Tongue (tissue), 2 donors: Measurements from ENCODE around the gene KRTAP10-8. TPM values are rescaled to one million over a fixed set of nuclear protein-coding genes. Genes with fewer than 3 reads are reported as not detected.
"Not testable (repeated sequence)": the region's sequence is repeated elsewhere in the genome, so short reads cannot be mapped to it uniquely, and the experiment has no call there.

Experiments
- DNase-seq: peaks from one replicate; pipeline ENCODE4 v3.0.0-alpha.2; 2015
- total RNA-seq: library from RNA; depleted of rRNA; stranded (reverse); fragments of >200 nt; gene quantifications from one replicate; pipeline ENCODE4 v1.2.3, GENCODE V29; 2014

KRTAP10-8 gene
- total RNA-seq, 1 donor from 2014 or later = not detected

DNA sequence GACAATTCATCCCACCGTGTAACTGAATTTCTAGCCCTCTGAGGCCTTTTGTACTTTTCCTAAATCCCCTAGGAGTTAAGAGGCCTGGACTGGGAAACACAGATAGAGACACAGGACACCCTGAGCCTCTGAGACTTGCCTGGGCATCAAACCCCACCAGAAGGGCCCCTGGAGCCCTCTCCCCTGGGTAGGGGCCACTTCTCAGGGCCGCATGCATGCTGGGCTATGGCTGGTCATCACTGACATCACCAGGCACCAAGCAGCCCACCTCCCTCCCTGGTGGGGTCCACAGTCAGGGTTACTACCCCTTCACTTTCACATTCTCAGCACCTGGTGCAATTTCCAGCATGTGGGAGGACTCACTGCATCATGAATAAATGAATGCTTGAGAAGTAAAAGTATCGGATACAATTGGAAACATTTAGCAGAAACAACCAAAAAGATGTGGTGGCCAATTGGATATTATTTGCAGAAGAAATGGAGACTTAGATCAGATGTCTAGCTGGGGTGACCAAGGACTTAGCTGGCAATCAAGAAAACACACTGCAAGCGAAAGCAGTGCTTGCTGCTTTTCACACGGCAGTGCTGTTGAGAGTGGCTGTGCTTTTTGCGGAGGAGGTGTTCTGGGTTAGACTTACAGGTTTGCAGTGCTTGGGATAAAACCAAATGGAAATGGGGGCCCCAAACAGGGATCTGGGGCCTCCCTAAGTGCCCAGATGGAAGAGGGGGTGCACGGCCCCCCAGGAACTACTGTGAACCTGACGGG lies 12.4 kb upstream of the KRTAP10-8 start:
- DNase-seq = no peak

DNA sequence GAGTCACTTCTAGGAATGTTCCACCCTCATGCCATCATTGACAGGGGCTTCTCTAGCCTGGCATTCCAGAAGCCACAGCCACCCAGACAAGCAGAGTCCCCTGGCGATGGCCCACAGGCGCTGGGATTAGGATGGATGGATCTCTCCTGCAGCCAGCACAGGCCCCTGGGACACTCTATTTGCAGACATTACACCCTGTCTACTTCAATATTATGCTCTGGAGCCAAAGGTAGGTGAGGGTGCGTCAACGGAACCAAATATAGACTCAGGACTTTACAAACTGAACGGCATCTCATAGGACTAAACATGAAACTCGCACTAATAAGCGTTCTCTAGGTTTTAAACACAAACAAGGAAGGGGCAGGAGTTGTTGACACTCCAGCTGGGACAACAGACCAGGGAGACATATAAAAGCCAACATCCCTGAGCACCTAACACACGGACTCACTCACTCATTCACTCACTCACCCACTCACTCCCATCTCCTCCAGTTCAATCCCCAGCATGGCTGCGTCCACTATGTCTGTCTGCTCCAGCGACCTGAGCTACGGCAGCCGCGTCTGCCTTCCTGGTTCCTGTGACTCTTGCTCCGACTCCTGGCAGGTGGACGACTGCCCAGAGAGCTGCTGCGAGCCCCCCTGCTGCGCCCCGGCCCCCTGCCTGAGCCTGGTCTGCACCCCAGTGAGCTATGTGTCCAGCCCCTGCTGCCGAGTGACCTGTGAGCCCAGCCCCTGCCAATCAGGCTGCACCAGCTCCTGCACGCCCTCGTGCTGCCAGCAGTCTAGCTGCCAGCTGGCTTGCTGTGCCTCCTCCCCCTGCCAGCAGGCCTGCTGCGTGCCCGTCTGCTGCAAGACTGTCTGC lies 11.5 kb upstream of the KRTAP10-8 start, which contains the start of gene KRTAP10-7:
KRTAP10-7 (plus strand) TSS at position 480 of the 861 bp plus-strand sequence; CDS start at position 505, 25 bp downstream.
- not testable (repeated sequence) for DNase-seq

DNA sequence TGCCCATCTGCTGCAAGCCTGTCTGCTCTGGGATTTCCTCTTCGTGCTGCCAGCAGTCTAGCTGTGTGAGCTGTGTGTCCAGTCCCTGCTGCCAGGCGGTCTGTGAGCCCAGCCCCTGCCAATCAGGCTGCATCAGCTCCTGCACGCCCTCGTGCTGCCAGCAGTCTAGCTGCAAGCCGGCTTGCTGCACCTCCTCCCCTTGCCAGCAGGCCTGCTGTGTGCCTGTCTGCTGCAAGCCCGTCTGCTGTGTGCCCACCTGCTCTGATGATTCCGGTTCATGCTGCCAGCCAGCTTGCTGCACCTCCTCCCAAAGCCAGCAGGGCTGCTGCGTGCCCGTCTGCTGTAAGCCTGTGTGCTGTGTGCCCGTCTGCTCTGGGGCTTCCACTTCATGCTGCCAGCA lies 10.8 kb upstream of the KRTAP10-8 start:
- DNase-seq = not testable (repeated sequence)

DNA sequence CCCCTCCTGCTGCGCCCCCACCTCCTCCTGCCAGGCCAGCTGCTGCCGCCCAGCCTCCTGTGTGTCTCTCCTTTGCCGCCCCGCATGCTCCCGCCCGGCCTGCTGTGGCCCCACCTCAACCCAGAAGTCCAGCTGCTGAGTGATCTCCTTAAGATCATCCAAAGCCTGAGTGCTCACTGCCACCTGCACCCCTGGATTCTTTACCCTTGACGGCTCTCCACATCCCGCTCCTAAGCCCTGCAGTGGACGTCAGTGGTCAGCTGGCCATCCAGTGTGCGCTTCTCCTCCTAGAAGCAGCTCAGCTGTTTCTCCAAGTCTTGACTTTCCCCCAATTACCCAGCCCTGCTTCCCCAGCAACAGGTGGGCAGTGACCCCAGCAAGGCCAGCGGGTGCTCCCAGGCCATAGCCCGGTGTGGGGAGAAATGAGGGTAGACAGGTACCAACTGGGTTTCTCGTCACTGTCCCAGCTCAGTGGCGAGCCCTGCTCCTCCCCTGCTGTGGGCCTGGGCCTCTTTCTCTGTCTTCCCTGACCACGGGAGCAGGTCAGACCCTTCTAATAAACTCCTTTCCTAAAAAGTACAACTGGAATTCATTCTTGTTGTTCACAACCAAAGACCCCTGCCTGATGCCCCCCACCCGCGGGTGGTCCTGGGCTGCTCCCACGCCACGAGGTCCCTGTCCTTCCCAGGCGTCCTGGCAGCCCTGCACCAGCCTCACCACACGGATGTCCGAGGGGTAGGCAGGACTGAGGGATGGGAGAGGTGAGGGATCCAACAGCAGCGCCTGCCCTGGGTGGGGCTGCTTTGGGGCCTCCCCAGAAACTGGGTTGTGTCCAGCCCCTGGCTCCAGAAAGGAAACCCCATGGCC lies 10.1 kb upstream of the KRTAP10-8 start:
- no peak for DNase-seq

DNA sequence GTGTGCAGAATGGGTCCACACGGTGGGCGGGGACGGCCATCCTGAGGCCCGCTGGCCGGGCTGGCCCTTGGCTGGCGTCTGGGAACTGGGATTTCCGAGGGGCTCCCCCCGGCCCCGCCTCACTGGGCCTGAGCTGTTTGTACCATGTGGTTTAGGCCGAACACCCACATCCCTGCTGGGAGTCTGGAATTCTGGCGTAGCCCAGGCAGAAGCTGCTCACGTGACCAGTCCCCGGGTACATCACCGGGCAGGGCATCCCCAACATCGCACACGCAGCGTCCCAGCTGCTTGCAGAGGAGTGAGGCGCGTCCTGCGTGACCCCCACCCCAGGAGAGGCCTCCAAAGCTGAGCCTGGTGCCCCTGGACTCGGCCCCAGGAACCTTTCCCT lies 9.4 kb upstream of the KRTAP10-8 start:
- no peak for DNase-seq

DNA sequence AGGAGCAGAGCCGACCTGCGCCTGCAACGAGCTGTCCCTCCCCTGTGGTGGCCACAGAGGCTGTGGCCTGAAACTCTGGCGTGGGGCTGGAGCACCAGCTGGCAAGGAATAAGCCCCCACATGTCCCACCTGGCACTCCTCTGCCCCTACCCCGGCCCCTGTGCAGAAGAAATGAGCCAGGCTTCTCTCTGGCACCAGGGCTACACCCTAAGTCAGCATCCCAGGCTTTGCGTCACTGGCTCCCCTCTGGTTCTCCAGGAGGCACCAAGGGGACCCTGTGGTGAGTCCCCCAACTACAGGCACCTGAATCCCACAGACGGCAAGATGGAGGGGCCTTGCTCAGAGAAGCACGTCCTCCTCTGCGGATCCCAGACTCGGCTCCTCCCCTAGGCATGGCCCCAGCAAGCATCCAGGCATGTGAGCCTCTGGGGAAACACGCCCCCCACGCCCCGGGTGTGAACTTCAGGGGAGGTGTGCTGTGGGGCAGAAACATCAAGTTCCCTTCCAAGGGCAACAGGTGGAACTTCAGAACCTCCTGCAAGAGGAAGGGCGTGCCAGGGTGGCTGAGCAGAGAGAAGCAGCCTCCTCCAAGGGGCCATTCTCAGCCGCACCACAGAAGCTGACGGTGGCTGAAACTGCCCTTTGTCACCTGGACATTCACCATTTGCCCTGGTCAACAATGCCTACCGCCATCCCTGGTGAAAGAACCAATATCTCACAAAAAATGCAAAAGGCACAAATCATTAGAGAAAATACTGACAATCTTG lies 8.6 kb upstream of the KRTAP10-8 start:
- no peak for DNase-seq

DNA sequence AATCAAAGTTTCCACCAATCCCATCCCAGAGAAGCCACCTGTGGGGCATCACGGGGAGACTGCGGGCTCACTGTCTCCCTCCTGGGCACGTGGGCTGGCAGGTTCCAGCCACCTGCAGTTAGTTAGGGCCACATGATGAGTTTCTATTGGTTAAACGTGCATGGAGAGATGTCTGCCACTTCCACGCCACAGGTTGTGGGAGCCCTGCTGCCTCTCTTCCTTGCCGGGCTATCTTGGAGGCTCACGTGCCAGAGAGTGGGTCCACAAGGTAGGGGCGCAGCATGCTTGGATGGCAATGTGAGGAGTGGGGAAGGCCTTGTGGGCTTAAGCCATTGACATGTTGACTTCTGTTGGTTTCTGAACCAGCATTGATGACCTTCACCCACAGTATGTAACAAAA lies 8.0 kb upstream of the KRTAP10-8 start:
- no peak for DNase-seq

DNA sequence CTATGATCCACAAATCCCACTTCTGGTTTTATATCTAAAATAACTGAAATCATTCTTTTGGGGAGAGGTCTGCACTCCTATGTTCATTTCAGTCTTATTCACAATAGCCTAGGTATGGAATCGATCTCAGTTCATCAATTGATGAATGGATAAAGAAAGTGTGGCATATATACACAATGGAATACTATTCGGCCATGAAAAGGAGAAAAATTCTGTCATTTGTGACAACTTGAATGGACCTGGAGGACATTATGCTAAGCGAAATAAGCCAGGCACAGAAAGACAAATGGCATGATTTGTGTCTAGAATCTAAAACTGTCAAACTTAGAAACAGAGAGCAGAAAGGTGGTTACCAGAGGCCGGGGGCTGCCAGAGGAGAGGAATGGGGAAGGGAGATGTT lies 5.4 kb upstream of the KRTAP10-8 start:
- no peak for DNase-seq

DNA sequence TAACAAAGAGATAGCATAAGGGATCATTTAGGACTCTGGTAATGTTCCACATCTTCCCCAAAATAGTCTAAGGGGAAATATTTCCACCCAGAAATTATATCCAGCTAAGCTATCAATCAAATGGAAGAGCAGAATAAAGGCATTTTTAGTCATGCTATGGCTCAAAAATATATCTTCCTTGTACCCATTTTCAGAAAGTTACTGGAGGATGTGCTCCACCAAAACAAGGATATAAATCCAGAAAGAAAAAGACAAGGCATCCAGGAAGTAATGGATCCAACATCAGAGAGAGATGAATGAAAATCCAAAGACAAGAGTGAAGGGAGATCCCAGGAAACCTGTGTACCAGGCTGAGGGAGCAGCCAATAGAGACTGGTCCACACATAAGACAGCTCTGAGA lies 2.7 kb upstream of the KRTAP10-8 start:
- DNase-seq = no peak

DNA sequence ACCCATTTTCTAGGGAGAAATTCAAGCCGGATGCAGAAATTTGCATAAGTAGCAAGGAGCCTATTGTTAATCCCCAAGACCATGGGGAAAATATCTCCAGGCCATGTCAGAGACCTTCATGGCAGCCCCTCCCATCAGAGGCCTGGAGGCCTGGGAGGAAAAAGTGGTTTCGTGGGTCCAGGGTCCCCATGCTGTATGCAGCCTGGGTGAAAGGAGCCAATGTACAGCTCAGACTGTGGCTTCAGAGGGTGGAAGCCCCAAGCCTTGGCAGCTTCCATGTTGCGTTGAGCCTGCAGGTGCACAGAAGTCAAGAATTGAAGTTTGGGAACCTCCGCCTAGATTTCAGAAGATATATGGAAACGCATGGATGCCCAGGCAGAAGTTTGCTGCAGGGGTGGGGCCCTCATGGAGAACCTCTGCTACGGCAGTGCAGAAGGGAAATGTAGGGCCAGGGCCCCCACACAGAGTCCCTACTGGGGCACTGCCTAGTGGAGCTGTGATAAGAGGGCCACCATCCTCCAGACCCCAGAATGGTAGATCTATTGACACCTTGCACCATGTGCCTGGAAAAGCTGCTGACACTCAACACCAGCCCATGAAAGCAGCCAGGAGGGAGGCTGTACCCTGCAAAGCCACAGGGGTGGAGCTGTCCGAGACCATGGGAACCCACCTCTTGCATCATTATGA lies 1.6 kb upstream of the KRTAP10-8 start:
- not testable (repeated sequence) for DNase-seq

DNA sequence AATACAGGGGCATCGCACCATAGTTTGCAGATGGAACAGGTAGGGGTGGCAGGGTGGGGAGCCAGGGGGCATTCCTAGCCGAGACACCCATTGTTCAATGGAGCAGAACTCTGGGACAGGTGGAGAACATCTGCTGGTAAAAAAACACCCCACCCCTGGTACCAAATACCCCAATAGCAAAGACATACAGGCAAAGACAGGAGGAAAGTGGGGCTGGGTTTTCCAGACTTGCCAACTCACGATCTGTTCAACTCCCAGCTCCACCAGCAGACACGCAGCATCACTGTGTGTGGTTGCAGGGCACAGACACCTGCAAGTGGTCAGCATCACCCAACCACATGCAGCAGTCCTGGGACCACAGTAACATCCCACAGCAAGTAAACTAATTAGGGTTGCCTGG lies 328 bp upstream of the KRTAP10-8 start:
- DNase-seq = no peak

DNA sequence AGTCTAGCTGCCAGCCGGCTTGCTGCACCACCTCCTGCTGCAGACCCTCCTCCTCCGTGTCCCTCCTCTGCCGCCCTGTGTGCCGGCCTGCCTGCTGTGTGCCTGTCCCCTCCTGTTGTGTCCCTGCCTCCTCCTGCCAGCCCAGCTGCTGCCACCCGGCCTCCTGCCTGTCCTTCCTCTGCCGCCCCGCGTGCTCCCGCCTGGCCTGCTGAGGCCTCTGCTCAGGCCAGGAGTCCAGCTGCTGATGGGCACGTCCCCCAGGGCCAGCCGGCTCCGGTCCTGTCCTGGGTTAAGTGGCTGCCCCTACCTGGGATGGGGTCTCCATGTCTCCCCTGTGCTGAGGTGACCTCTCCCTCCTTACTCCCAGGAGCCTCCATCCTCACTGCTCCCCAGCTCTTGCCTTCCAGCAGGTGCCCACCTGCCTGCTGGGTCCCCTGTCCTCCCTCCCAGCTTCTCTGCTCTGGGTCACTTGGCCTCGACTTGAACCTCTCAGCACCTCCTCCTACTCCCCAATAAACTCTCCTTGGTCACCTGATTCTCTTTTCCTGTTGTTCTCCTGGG lies 870 bp downstream of the KRTAP10-8 start:
- DNase-seq = no peak

DNA sequence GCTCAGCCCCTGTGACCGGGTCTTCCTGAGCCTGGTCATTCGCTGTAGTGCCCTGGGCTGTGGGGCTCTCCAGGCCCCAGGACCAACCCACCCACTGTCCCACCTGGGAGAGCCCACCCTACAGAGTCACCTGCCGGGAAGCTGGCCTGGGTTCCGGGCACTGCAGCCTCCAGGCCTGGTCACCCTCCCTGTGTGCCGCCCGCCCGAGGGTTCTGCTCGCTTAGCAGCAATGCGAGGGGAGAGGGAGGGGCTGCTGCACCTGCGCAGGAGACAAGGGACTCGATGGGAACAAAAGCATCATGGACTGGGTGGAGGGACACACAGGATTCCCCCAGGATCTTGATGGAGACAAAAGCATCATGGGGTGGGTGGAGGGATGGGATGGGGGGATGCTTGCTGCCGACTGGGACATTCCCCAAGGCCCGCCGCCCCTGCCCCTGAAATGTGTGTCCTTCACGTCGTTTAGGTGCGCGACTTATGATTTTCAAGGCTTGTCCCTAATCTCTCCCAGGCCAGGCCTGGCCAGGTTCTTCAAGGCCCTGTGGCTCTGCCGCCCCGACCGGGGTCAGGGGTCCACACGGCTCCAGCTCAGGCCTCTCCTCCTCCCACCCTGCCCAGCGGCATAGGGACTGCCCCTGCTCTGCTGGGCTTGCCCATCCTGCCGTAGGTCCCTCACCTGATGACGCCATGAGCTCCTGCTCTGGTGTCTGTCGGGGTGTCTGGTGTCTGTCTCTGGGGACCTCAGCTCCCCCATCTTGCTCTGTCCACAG lies 1.7 kb downstream of the KRTAP10-8 start:
- no peak for DNase-seq

DNA sequence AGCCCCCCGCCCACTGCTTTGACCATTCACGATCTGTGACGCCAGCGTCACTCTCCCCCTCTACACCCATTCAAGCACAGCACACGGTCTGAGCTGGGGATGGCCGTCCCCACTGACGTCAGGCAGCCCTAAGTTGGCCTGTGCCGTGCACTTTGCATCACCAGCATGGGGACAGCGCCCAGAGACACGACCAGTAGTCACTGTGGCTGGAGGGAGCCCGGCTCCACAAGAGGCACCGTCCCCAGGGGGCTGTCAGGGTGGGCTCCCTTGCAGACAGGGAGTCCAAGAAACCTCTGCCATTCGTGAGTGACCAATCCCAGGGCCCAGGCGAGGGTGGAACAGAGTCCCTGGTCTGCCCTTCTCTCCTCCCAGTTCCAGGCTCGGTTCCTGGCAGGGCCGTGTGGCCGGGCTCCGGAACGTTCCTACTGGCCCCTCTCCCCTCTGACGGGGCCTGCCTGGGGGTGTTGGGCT lies 2.3 kb downstream of the KRTAP10-8 start:
- no peak for DNase-seq

DNA sequence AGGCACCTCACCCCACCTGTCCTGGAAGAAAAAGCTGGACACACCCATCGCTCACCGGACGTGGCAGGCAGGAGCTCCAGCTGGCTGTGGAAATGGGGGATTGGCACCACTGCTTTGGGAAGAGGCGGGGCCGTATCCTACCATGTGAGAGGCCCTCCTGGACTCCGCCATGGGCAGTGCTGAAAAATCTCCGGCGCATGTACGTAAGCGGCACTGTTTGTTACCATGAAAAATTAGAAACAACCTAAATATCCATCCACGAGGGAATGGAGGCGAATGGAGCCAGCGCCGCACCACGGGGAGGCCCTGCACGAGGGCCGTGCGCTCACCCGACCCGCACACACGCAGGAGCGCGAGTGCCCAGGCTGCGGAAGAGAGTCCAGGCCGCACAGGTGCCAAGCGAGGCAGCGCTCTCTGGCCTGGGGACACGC lies 3.1 kb downstream of the KRTAP10-8 start:
- DNase-seq = no peak

DNA sequence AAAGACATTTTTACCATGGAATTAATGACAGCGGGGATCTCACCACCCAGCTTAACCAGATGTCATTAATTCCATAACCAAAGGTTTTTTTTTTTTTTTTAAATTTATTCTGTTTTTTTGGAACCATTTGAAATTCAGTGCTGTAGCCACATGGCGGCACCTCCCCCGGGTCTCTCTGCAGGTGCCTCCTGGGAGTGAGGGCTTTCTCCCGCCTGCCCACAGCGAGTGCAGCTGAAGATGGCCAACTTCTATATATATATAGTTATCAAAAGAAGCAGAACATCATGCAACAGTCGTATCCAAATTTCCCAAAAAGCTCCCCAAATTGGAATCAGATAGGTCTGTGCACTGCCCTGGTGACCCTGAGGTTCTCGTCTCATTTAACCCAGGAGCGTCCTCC lies 3.6 kb downstream of the KRTAP10-8 start:
- no peak for DNase-seq

DNA sequence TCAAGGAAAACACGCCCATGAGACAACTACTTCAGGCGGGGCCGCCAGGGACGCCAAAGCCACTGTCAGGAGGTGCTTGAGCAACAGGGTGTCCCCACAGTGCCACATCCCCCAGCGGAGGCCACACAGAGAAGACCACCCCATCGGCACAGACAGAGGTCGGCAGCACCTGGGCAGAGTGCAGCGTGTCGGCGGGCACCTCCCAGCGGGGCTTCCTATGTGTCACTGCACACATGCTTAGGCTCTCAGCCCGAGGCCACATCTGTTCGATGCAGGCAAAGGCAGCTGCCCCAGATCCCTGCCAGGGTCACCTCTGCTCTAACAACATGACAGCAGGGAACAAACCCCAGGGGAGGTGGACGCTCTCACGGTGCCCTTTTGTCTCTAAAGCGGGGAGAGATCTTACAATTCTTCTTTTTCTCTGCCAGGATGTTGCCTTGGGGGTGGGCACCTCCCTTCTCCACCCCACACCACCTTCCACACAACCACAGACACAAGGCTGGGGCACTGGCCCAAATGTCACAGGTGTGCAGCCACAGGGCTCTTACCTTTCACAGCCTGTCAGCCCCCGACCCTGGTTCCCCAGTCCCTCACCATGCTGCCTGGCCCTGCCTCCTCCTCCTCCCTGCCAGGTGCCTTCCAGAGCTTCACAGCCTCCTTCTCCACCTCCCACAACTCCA lies 4.2 kb downstream of the KRTAP10-8 start:
- no peak for DNase-seq

DNA sequence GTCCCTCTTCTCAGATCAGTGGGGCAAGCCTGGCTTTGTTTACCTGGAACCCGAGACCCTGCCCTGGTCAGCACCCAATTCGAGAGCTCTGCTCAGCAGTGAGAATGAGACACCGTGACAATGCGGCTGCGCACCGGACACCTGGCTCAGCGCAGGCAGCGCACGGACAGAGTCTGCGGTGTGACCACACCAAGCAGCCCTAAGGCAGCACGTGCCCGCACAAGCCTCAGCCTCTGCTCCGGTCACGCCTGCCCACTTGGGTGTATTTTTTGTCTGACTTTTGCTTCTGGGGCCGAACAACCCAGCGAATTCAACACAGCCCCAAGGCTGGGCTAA lies 4.7 kb downstream of the KRTAP10-8 start:
- no peak for DNase-seq

DNA sequence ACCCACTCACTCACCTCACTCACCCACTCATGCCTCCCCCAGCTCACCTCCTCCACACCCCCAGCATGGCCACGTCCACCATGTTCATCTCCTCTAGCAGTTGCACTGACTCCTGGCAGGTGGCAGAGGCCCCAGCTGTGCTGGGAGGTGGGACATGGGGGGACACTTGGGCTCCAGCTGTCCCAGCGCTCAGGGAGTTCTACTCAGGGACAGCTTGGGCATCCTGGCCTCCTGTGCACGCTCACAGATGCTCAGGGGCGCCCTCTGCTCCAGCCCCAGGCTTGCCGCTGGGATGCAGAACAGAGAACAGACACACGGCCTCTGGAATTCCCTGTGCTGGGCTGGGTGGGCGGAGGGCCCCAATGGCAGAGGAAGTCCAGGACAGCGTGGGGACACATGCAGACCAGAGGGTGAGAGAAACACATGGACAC lies 5.2 kb downstream of the KRTAP10-8 start:
- no peak for DNase-seq
